ENCODE data around the gene PRMT7. TPM values are rescaled to one million over a fixed set of nuclear protein-coding genes. Genes with fewer than 3 reads are reported as not detected.
A peak's percentile ranks its signal among the peaks of the same experiment; 100 is the strongest.

PRMT7 gene
- total and polyA plus RNA-seq, 2 of the 8 experiments (the other 6 are each of a cell fraction or from before 2014, with no cell fraction given): 48.2 to 49.3 TPM

- Histone ChIP-seq H2BK120ac (replicated peaks; ENCODE audit: low read depth, low read length) (no peak overlapping the region), H2AFZ (ENCODE audit: low read length) (no peak overlapping the region), H2BK15ac (ENCODE audit: low read length) (no peak overlapping the region), H3K9me3 (ENCODE audit: insufficient read depth in 2 of 2, low read depth in 1 of 2, low read length in 1 of 2) (no peaks in the 10 kb centered on the region), H3K79me1 (ENCODE audit: low read depth, low read length) (peaks cover 2% of the 10 kb centered on the region; the same call in 1 of the 2 replicates), H3K4me1 (replicated peaks in 1 of 4; ENCODE audit: control insufficient read depth in 3 of 4, insufficient read depth in 4 of 4, low read length in 3 of 4) (no peaks in the 10 kb centered on the region), H2BK12ac (ENCODE audit: low read depth, low read length) (no peak overlapping the region), H3K14ac (ENCODE audit: insufficient read length) (no peak overlapping the region), H4K20me1 (replicated peaks in 1 of 2; ENCODE audit: control insufficient read depth in 1 of 2, insufficient read depth in 2 of 2, low read length in 2 of 2) (peaks cover 0 to 5% of the 10 kb centered on the region in 2 experiments), H2BK5ac (ENCODE audit: low read depth, low read length) (0 out of 2 replicates have a peak overlapping the region, but pooled peaks have one; percentile 16), H3K27ac (ENCODE audit: low read depth, low read length) (no peak overlapping the region), H3K56ac (replicated peaks; ENCODE audit: insufficient read length, low read depth, low read length) (no peak overlapping the region), H3K9ac (replicated peaks in 1 of 4; ENCODE audit: extremely low read depth in 1 of 4, low read depth in 3 of 4, low read length in 3 of 4) (no peak overlapping the region), H4K8ac (ENCODE audit: extremely low read depth, insufficient read depth, low read length) (no peak overlapping the region), H3K4me3 (ENCODE audit: extremely low read depth in 1 of 4, insufficient read depth in 2 of 4, low read depth in 3 of 4, low read length in 4 of 4) (no peak overlapping the region), H4K5ac (ENCODE audit: insufficient read length, low read depth, low read length) (no peak overlapping the region), H3K18ac (ENCODE audit: extremely low read depth, low read length) (no peak overlapping the region), H2AK5ac (ENCODE audit: low read depth, low read length) (no peak overlapping the region), H4K91ac (replicated peaks; ENCODE audit: insufficient read length, low read length) (no peak overlapping the region), H3K79me2 (ENCODE audit: control insufficient read depth in 1 of 2, insufficient read depth in 2 of 2, low read length in 2 of 2) (no peaks in the 10 kb centered on the region), H3K4me2 (ENCODE audit: insufficient read depth in 1 of 2, low read depth in 2 of 2, low read length in 2 of 2) (no peak overlapping the region), H3K27me3 (replicated peaks in 1 of 4; ENCODE audit: control insufficient read depth in 3 of 4, extremely low read depth in 1 of 4, insufficient read depth in 3 of 4, low read length in 3 of 4) (no peaks in the 10 kb centered on the region; a peak in 1 of 7 replicates), H3K23me2 (ENCODE audit: low read depth, low read length) (no peaks in the 10 kb centered on the region; the same call in 1 of the 2 replicates), H2BK20ac (ENCODE audit: low read length) (no peak overlapping the region), H3K4ac (replicated peaks; ENCODE audit: insufficient read length, low read depth, low read length) (no peak overlapping the region), H3K23ac (ENCODE audit: insufficient read length) (no peak overlapping the region), H3K36me3 (ENCODE audit: control insufficient read depth in 2 of 4, insufficient read depth in 4 of 4, low read length in 3 of 4) (peaks cover 4 to 37% (median 17%) of the 10 kb centered on the region in 4 experiments; a peak in 6 of 8 replicates)
- POLR2A ChIA-PET (ENCODE audit: partially characterized antibody): interaction anchor here (1.2 kb wide), 1 partner anchor 9 kb away, joined by 3 read pairs; no protein-coding TSS in a partner anchor
- WGBS, 2 experiments (ENCODE audit: extremely low coverage in 1 of 2, insufficient coverage in 1 of 2, insufficient read length in 1 of 2, insufficient replicate concordance in 2 of 2, low coverage in 1 of 2, low lambda C conversion rate in 2 of 2, missing lambda C conversion rate in 1 of 2): 90% methylated on average over 12 of the region's 12 CpGs; no CpG with 5 or more reads in 1 of the 2 experiments
- CTCF ChIA-PET (ENCODE audit: partially characterized antibody): interaction anchor here (0.6 to 2.2 kb wide), 5 partner anchors 18 to 171 kb away, joined by 3 to 5 read pairs (median 3); no protein-coding TSS in a partner anchor
- no peak for FAIRE-seq
- no peak for DNase-seq (ENCODE audit: low read depth in 1 of 2, low spot score in 2 of 2)
- no peak for TF ChIP-seq JUND (IDR thresholded peaks at IDR 0.05; ENCODE audit: low read length)
- no peak for TF ChIP-seq E2F6 (IDR thresholded peaks at IDR 0.05)
- TF ChIP-seq CBX8 (IDR thresholded peaks at IDR 0.05; ENCODE audit: borderline replicate concordance, low read depth, low read length): no peak
- TF ChIP-seq SIX5 (IDR thresholded peaks at IDR 0.05; ENCODE audit: low read depth, low read length): no peak
- no peak for TF ChIP-seq RNF2 (IDR thresholded peaks at IDR 0.05; ENCODE audit: borderline replicate concordance, low read depth, low read length, missing control alignments, poor library complexity, severe bottlenecking)
- no peak for TF ChIP-seq MAX (IDR thresholded peaks at IDR 0.05)
- TF ChIP-seq CREB1 (IDR thresholded peaks at IDR 0.05): no peak
- TF ChIP-seq EZH2 (IDR thresholded peaks at IDR 0.05; ENCODE audit: low read depth, low read length, severe bottlenecking): no peak
Measured at GRCh38 chr16:68346892-68347480, 36.2 kb downstream of the PRMT7 start.
